ENCODE measurements around the gene AMOTL1. TPM values are rescaled to one million over a fixed set of nuclear protein-coding genes. Genes with fewer than 3 reads are reported as not detected.

Gene AMOTL1
- total and polyA plus RNA-seq, 7 donors = 0.69 to 161 (median 96.3) TPM

DNA sequence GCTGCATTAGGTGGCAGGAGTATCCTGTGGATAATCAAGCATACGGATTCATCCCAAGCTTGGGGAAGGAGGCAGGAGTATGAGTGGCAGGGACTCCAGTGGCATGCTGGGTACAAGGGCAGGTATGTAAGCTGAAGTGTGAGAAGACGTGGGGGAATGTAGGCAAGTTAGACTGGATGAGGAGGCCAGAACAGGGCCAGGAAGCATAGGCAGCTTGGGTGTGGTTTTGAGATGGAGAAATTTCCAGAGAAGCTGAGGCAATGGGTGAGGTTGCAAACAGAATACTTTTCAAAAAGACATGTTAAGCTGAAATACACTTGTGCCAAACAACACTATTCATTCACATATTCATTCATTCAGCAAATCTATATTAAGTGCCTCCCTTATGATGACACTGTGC is 43.1 kb upstream of the AMOTL1 start:
- H3K9me3 ChIP-seq = no peaks in the 10 kb centered on the region
- H3K4me3 ChIP-seq = no peak overlapping the region
- H3K27ac ChIP-seq = no peak overlapping the region
- DNase-seq = no peak
- TF ChIP-seq EP300 (IDR thresholded peaks at IDR 0.05) = no peak
- no peak for TF ChIP-seq POLR2A (IDR thresholded peaks at IDR 0.05)
- no peak for TF ChIP-seq POLR2AphosphoS5 (IDR thresholded peaks at IDR 0.05)
- TF ChIP-seq CTCF (IDR thresholded peaks at IDR 0.05) = no peak
- no peaks in the 10 kb centered on the region for H3K36me3 ChIP-seq
- 76 to 84% methylated on average over 2 of the region's 2 CpGs for WGBS, 2 donors
- intact Hi-C loops (cut with DNase I) = no loop called here
- H3K4me1 ChIP-seq = no peaks in the 10 kb centered on the region
- H3K27me3 ChIP-seq = no peaks in the 10 kb centered on the region

DNA sequence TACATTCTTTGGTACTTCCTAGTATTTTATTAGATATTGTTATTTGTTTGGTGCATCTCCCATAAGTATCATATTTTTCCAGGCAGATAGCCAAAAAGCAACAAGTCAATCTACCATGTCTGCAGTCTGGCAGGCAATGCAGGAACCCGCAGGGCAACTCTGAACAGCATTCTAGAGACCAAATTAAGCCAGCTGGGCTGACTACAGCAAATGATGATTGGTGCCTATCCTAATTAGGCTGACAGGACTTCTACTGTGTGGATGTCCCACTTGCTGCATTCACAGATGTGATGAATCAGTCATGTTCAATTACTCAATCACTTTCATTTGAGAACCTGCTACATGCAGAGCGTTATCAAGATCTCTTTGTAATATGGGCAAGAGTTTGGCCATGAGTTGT is 40.3 kb upstream of the AMOTL1 start:
- no peak overlapping the region for H3K4me3 ChIP-seq
- no peaks in the 10 kb centered on the region for H3K9me3 ChIP-seq
- TF ChIP-seq EP300 (IDR thresholded peaks at IDR 0.05) = no peak
- TF ChIP-seq CTCF (IDR thresholded peaks at IDR 0.05) = no peak
- no peak for TF ChIP-seq POLR2A (IDR thresholded peaks at IDR 0.05)
- TF ChIP-seq POLR2AphosphoS5 (IDR thresholded peaks at IDR 0.05) = no peak
- intact Hi-C loops (cut with DNase I) = no loop called here
- DNase-seq = no peak
- H3K4me1 ChIP-seq = no peaks in the 10 kb centered on the region
- no peaks in the 10 kb centered on the region for H3K27me3 ChIP-seq
- H3K36me3 ChIP-seq = no peaks in the 10 kb centered on the region
- 87 to 93% methylated on average over 2 of the region's 2 CpGs for whole genome bisulfite sequencing, 2 donors
- H3K27ac ChIP-seq = no peak overlapping the region

GRCh38 chr11:94728541-94728940 is 39.6 kb upstream of the AMOTL1 start:
- H3K27me3 ChIP-seq = no peaks in the 10 kb centered on the region
- H3K9me3 ChIP-seq = no peaks in the 10 kb centered on the region
- WGBS, 2 donors = 63 to 71% methylated on average over 1 of the region's 1 CpG
- no peaks in the 10 kb centered on the region for H3K36me3 ChIP-seq
- no peaks in the 10 kb centered on the region for H3K4me1 ChIP-seq
- no peak for DNase-seq
- TF ChIP-seq CTCF (IDR thresholded peaks at IDR 0.05) = no peak
- TF ChIP-seq POLR2A (IDR thresholded peaks at IDR 0.05) = no peak
- no peak for TF ChIP-seq POLR2AphosphoS5 (IDR thresholded peaks at IDR 0.05)
- TF ChIP-seq EP300 (IDR thresholded peaks at IDR 0.05) = no peak
- no peak overlapping the region for H3K27ac ChIP-seq
- intact Hi-C loops (cut with DNase I) = no loop called here
- H3K4me3 ChIP-seq = no peak overlapping the region

DNA sequence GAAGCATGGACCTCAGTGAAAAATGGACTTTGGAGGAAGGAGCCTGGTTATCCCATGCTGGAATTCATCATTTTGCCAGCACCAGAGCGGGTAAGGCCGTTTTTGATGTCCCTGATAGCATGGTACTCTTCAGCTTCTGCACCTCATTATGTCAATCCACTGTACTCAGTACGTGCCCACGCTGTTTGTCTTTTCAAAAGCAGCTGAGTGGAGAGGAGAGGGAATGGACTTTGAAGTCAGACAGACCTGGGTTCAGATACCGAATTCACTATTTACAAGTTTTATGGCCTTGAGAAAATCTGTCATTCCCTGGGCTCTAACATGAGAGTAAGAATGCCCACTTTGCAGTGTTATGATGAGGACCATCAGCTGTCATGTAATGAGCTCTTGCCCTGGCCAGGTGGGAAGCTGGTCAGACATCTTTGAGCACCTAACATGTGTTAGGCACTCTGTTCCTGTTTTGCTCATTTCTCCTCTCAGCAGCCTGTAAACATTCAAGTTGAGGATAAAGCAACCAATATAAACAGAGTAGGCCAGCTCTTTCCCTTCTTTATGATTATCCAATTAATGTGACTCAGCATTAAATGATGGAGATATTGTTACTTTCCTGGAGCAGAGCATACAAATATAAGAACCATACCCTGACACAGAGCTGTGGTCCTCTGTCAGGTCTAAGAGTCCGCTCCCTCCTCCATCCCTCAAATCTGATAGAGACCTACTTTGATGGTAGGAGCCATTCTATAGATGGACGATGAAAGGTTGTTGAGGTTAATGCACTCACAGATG is 39.0 kb upstream of the AMOTL1 start:
- Histone ChIP-seq H3K4me3 (no peak overlapping the region), H3K9me3 (no peaks in the 10 kb centered on the region), H3K36me3 (no peaks in the 10 kb centered on the region), H3K27ac (no peak overlapping the region), H3K27me3 (no peaks in the 10 kb centered on the region), H3K4me1 (no peaks in the 10 kb centered on the region)
- no peak for TF ChIP-seq POLR2AphosphoS5 (IDR thresholded peaks at IDR 0.05)
- no peak for TF ChIP-seq CTCF (IDR thresholded peaks at IDR 0.05)
- no peak for TF ChIP-seq POLR2A (IDR thresholded peaks at IDR 0.05)
- TF ChIP-seq EP300 (IDR thresholded peaks at IDR 0.05) = no peak
- 60 to 80% methylated on average over 7 of the region's 7 CpGs for WGBS, 2 donors
- no peak for DNase-seq
- intact Hi-C loops (cut with DNase I) = no loop called here

DNA sequence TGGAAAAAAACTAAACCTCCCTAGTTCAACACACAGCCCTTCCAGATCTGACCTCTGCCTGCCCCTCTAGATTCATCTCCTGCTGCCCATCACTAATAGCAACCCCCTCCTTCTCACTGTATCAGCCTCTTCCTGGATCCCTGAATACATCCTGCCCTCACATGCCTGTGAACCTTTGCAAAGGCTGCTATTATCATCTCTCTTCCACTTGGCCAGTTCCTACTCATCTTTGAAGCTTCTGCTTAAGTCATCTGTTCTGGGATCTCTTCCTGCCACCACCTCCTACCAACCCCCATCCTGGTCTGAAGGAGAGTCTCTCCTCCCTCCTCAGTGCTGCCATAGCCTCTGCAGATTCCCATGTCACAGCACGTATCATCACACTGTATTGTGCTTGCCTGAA is 38.0 kb upstream of the AMOTL1 start:
- 76 to 84% methylated on average over 1 of the region's 1 CpG for WGBS, 2 donors
- Histone ChIP-seq H3K9me3 (no peaks in the 10 kb centered on the region), H3K4me3 (no peak overlapping the region), H3K27ac (no peak overlapping the region), H3K4me1 (no peaks in the 10 kb centered on the region), H3K36me3 (no peaks in the 10 kb centered on the region), H3K27me3 (no peaks in the 10 kb centered on the region)
- no peak for DNase-seq
- TF ChIP-seq POLR2AphosphoS5 (IDR thresholded peaks at IDR 0.05) (no peak), CTCF (IDR thresholded peaks at IDR 0.05) (no peak), POLR2A (IDR thresholded peaks at IDR 0.05) (no peak), EP300 (IDR thresholded peaks at IDR 0.05) (no peak)
- intact Hi-C loops (cut with DNase I) = no loop called here

Measured in sigmoid colon (tissue), 7 donors.